ENCODE data around the gene DDX3X.
"Not testable (repeated sequence)": the region's sequence is repeated elsewhere in the genome, so short reads cannot be mapped to it uniquely, and the experiment has no call there.

- TF ChIP-seq POLR2AphosphoS5 (IDR thresholded peaks at IDR 0.05; ENCODE audit: low read depth); GABPA (IDR thresholded peaks at IDR 0.05; ENCODE audit: low read depth); CTCF (IDR thresholded peaks at IDR 0.05; ENCODE audit: insufficient read depth, low read length): not testable (repeated sequence)
Measured at GRCh38 chrX:41411222-41411621, 77.3 kb downstream of the DDX3X start.

Data from HL-60 (cell line).